GM10266 (cell line): ENCODE results near the gene PASK.

Experiments used
- DNase-seq: peaks from one replicate; pipeline ENCODE4 v3.0.0; 2012; ENCODE audit errors: extremely low spot score
- TF ChIP-seq, protein P1 (sequence below): IDR thresholded peaks from 2 replicates; pipeline ENCODE4 v1.5.1; 2012; ENCODE audit warnings: mild to moderate bottlenecking, low read depth; ENCODE audit not compliant: control insufficient read depth, insufficient read depth; ENCODE audit errors: missing control alignments

PASK gene

GRCh38 chr2:241160318-241160717 is 11.0 kb upstream of the PASK start:
- TF ChIP-seq, protein P1, sequence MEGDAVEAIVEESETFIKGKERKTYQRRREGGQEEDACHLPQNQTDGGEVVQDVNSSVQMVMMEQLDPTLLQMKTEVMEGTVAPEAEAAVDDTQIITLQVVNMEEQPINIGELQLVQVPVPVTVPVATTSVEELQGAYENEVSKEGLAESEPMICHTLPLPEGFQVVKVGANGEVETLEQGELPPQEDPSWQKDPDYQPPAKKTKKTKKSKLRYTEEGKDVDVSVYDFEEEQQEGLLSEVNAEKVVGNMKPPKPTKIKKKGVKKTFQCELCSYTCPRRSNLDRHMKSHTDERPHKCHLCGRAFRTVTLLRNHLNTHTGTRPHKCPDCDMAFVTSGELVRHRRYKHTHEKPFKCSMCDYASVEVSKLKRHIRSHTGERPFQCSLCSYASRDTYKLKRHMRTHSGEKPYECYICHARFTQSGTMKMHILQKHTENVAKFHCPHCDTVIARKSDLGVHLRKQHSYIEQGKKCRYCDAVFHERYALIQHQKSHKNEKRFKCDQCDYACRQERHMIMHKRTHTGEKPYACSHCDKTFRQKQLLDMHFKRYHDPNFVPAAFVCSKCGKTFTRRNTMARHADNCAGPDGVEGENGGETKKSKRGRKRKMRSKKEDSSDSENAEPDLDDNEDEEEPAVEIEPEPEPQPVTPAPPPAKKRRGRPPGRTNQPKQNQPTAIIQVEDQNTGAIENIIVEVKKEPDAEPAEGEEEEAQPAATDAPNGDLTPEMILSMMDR = no peak
- DNase-seq = no peak

GRCh38 chr2:241159116-241159515 is 9.8 kb upstream of the PASK start:
- no peak for DNase-seq
- TF ChIP-seq, protein P1 = no peak

- TF ChIP-seq, protein P1 = no peak
- DNase-seq = no peak
These were observed 9.3 kb upstream of the PASK start for GRCh38 chr2:241158546-241158900.

- TF ChIP-seq, protein P1 = no peak
- no peak for DNase-seq
These were observed 8.7 kb upstream of the PASK start for GRCh38 chr2:241157841-241158545.

GRCh38 chr2:241156971-241157441 is 7.7 kb upstream of the PASK start:
- no peak for DNase-seq
- TF ChIP-seq, protein P1 = no peak

DNA sequence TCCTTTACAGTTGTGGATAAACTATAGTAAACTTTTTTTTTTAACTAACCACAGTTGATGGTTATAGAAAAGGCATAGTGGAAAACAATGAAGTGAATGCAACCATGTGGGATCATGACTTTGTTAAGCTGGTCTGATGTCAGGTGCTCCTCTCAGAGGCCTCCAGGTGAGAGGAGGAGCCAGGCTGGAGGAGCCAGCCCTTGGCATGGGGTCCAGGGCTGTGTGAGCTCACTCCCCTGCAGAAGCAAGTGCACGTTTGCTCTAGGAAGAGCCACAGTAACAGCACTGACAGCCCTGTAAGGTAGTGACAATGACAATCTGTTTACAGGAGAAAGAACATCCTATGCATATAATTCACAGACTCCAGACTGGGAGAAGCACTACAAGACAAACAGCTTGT is 6.7 kb upstream of the PASK start:
- TF ChIP-seq, protein P1 = no peak
- no peak for DNase-seq

- TF ChIP-seq, protein P1 = no peak
- no peak for DNase-seq
These were observed 5.6 kb upstream of the PASK start for GRCh38 chr2:241154915-241155314.
